GF-D8 (cell line): ENCODE results near the gene CBX8.

Experiments used
- DNase-seq: peaks from one replicate; lab custom pipeline; 2025; lab: John Stamatoyannopoulos, UW

The CBX8 gene

GRCh38 chr17:79835470-79835899 lies 38.6 kb upstream of the CBX8 start:
- DNase-seq, result no peak

GRCh38 chr17:79834565-79835469 lies 37.9 kb upstream of the CBX8 start:
- DNase-seq, result no peak

GRCh38 chr17:79833744-79834564 lies 37.1 kb upstream of the CBX8 start:
- no peak for DNase-seq

GRCh38 chr17:79833110-79833450 lies 36.2 kb upstream of the CBX8 start:
- no peak for DNase-seq

GRCh38 chr17:79832218-79833109 lies 35.6 kb upstream of the CBX8 start:
- no peak for DNase-seq

GRCh38 chr17:79831265-79832217 lies 34.7 kb upstream of the CBX8 start:
- DNase-seq, result no peak

GRCh38 chr17:79830763-79831264 lies 33.9 kb upstream of the CBX8 start:
- DNase-seq, result no peak

GRCh38 chr17:79830303-79830702 lies 33.4 kb upstream of the CBX8 start:
- no peak for DNase-seq

- DNase-seq, result no peak
Observed at GRCh38 chr17:79829457-79829856, 32.6 kb upstream of the CBX8 start.

GRCh38 chr17:79829004-79829403 lies 32.1 kb upstream of the CBX8 start:
- peak; percentile 27 for DNase-seq

GRCh38 chr17:79826841-79827578 lies 30.1 kb upstream of the CBX8 start:
- no peak for DNase-seq

GRCh38 chr17:79826204-79826680 lies 29.4 kb upstream of the CBX8 start:
- DNase-seq, result peak; percentile 62

- no peak for DNase-seq
Observed at GRCh38 chr17:79825580-79825921, 28.7 kb upstream of the CBX8 start.

- DNase-seq, result no peak
Observed at GRCh38 chr17:79824893-79825579, 28.2 kb upstream of the CBX8 start.

- no peak for DNase-seq
Observed at GRCh38 chr17:79824234-79824633, 27.4 kb upstream of the CBX8 start.

GRCh38 chr17:79822583-79823124 lies 25.8 kb upstream of the CBX8 start:
- no peak for DNase-seq

- DNase-seq, result no peak
Observed at GRCh38 chr17:79821331-79822095, 24.6 kb upstream of the CBX8 start.

GRCh38 chr17:79820959-79821330 lies 24.1 kb upstream of the CBX8 start:
- no peak for DNase-seq
